ENCODE data around the gene MYCBP2. TPM values are rescaled to one million over a fixed set of nuclear protein-coding genes. Genes with fewer than 3 reads are reported as not detected.

The MYCBP2 gene
- total RNA-seq (2022) (43.4 and 51.8 TPM in 2 replicates), Bru-seq, nascent RNA (percentile 81 among the genes with signal in this experiment), BruChase-seq, experiment 1, labeled RNA remaining after a 6-hour chase (percentile 77 among the genes with signal in this experiment), BruChase-seq, experiment 2, labeled RNA remaining after a 2-hour chase (percentile 76 among the genes with signal in this experiment)
- long read RNA-seq, partial matches to known transcripts: 1 of 2 reads
- long read RNA-seq, other reads (novel, unspliced or antisense): 1 of 2 reads

DNA sequence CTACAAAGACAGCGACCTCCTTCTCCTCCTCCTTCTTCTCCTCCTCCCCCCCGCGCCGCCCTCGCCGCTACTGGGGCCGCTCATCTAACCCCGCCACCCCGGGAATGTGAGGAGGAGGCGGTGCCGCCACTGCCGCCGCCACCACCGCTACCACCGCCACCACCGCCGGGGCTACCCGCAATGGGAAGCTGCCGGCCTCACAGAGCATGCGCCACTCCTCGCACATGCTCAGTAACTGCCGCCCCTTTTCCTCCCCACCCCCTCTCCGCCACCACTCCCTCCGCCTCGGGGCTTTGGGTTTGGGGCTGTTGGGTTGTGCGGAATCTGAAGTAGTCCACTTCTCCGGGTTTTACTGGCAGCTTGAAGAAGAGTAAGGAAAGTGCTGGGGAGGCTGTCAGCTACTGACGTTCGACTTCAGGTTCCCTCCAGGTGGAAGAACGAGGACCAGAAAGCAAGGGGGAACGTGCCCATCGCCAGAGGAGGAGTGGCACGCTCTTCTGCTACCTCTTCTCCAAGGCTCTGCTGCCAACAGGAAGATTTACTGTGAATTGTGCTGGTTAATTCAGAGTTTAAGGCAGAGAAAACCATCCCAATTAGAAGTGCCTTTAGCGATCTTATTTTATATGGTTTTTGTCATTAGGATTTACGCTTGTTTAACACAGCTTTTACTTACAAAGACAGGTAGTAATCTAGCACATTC, at the start of gene MYCBP2:
MYCBP2 (minus strand) TSS at position 190 of the 700 bp plus-strand sequence. CDS start 319 bp downstream, outside the sequence.
- Mint-ChIP-seq H3K4me3 (ENCODE audit: unreplicated experiment) (peak within 1 kb of the TSS; percentile 96), H3K27me3 (ENCODE audit: insufficient read depth, unreplicated experiment) (no peaks in the 10 kb centered on the region), H3K27ac (ENCODE audit: low read depth, unreplicated experiment) (peak within 1 kb of the TSS; percentile 82), H3K4me1 (ENCODE audit: insufficient read depth, unreplicated experiment) (peaks cover 24% of the 10 kb centered on the region), H3K9me3 (ENCODE audit: unreplicated experiment) (no peaks in the 10 kb centered on the region), H3K36me3 (ENCODE audit: insufficient read depth, unreplicated experiment) (no peaks in the 10 kb centered on the region)
- CTCF ChIA-PET: interaction anchor here (0.5 to 1.2 kb wide), 5 partner anchors 13 to 1373 kb away, joined by 3 to 4 read pairs (median 3); no protein-coding TSS in a partner anchor
- intact Hi-C loops (cut with micrococcal nuclease): loop anchor here (1.0 kb wide), 1 partner anchor 151 kb away; no protein-coding TSS in a partner anchor
- no peak for TF ChIP-seq CTCF (IDR thresholded peaks at IDR 0.05; ENCODE audit: unreplicated experiment)
- peak; percentile 99 for DNase-seq (ENCODE audit: unreplicated experiment)
- no TSS peak for BruUV-seq (replicated peaks)
- POLR2A ChIA-PET: interaction anchor here (0.6 to 3.9 kb wide), 27 partner anchors 9 to 1579 kb away, joined by 3 to 21 read pairs (median 4); partner anchors contain the start of gene CLN5

DNA sequence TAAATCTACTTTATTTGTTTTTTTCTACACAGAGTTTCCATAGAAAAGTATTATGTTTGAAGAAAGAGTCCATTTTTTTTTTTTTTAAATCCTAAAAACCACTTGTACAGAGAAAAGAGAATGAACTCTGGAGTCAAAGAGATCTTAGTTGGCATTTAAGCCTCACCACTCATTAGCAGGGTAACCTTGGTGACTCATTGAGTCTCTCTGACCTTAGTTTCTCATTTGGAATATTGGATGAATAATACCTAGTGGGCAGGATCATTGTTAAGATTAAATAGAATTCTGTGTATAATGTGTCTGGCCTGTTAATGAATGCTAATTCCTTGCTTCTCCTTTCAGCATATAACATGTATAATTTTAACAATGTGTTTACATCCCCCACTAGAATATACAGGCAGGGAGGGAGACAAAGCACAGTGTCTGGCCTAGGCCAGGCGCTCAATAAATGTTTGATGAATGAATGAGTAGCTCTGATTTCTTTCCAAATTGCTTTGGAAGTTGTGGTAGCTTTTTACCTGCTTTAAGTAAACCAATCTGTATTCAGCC, 48.7 kb upstream of the MYCBP2 start:
- Mint-ChIP-seq H3K4me3 (ENCODE audit: unreplicated experiment) (no peak overlapping the region), H3K27me3 (ENCODE audit: insufficient read depth, unreplicated experiment) (peaks cover 69% of the 10 kb centered on the region), H3K4me1 (ENCODE audit: insufficient read depth, unreplicated experiment) (no peaks in the 10 kb centered on the region), H3K9me3 (ENCODE audit: unreplicated experiment) (no peaks in the 10 kb centered on the region), H3K27ac (ENCODE audit: low read depth, unreplicated experiment) (no peak overlapping the region), H3K36me3 (ENCODE audit: insufficient read depth, unreplicated experiment) (no peaks in the 10 kb centered on the region)
- TF ChIP-seq CTCF (IDR thresholded peaks at IDR 0.05; ENCODE audit: unreplicated experiment): no peak
- no peak for DNase-seq (ENCODE audit: unreplicated experiment)
- no TSS peak for BruUV-seq (replicated peaks)
- CTCF ChIA-PET: no interaction called here
- intact Hi-C loops (cut with micrococcal nuclease): no loop called here
- POLR2A ChIA-PET: no interaction called here

DNA sequence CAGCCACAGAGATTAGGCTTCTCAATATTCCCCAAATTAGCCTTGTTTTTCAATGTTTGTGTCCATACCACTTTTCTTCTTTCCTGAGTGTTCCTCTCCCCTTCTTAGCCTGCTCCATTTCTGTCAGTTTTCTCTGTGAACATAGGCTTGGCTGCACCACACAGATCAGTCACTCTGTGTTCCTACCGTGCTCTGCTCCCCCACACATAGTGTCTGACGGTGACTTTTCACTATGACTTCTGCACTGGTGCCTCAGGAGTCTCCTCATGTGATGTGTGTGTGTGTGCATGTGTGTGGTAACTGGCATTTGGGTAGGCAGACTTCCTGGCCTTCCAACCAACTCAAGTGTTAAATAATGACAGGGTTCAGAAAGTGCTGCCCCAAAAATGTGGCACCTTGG, 47.9 kb upstream of the MYCBP2 start:
- CTCF ChIA-PET: no interaction called here
- intact Hi-C loops (cut with micrococcal nuclease): no loop called here
- no peak for TF ChIP-seq CTCF (IDR thresholded peaks at IDR 0.05; ENCODE audit: unreplicated experiment)
- H3K9me3 Mint-ChIP-seq (ENCODE audit: unreplicated experiment): no peaks in the 10 kb centered on the region
- peaks cover 69% of the 10 kb centered on the region for H3K27me3 Mint-ChIP-seq (ENCODE audit: insufficient read depth, unreplicated experiment)
- POLR2A ChIA-PET: no interaction called here
- no peaks in the 10 kb centered on the region for H3K36me3 Mint-ChIP-seq (ENCODE audit: insufficient read depth, unreplicated experiment)
- no peak overlapping the region for H3K4me3 Mint-ChIP-seq (ENCODE audit: unreplicated experiment)
- DNase-seq (ENCODE audit: unreplicated experiment): no peak
- H3K27ac Mint-ChIP-seq (ENCODE audit: low read depth, unreplicated experiment): no peak overlapping the region
- BruUV-seq (replicated peaks): no TSS peak
- no peaks in the 10 kb centered on the region for H3K4me1 Mint-ChIP-seq (ENCODE audit: insufficient read depth, unreplicated experiment)

DNA sequence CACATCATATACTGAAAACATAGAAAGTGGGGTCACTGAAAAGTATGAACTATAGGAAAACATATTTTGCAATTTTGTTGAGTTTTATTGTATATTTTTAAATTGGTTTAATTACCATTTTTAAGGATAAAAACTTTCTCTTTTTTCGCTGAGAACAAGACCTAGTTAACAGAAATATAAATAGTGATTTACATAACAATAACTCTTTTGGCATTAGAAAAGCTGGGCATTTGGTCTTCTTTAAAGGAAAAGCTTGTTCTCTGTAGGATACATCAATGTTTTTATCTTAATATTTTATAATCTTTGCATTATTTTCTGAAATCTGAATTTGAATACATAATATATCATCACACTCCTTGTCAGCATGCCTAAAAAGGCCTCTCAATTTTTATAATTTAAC, 47.4 kb upstream of the MYCBP2 start:
- TF ChIP-seq CTCF (IDR thresholded peaks at IDR 0.05; ENCODE audit: unreplicated experiment): no peak

More for the DNA sequence above, 47.4 kb upstream of the MYCBP2 start:
- CTCF ChIA-PET: no interaction called here
- DNase-seq (ENCODE audit: unreplicated experiment): no peak
- Mint-ChIP-seq H3K4me1 (ENCODE audit: insufficient read depth, unreplicated experiment) (no peaks in the 10 kb centered on the region), H3K4me3 (ENCODE audit: unreplicated experiment) (no peak overlapping the region), H3K27ac (ENCODE audit: low read depth, unreplicated experiment) (no peak overlapping the region), H3K27me3 (ENCODE audit: insufficient read depth, unreplicated experiment) (peaks cover 70% of the 10 kb centered on the region), H3K9me3 (ENCODE audit: unreplicated experiment) (no peaks in the 10 kb centered on the region), H3K36me3 (ENCODE audit: insufficient read depth, unreplicated experiment) (no peaks in the 10 kb centered on the region)
- POLR2A ChIA-PET: no interaction called here
- intact Hi-C loops (cut with micrococcal nuclease): no loop called here
- BruUV-seq (replicated peaks): no TSS peak

Measured in MCF 10A (cell line).